ENCODE measurements around the gene IQCH.
A peak's percentile ranks its signal among the peaks of the same experiment; 100 is the strongest.

IQCH gene

DNA sequence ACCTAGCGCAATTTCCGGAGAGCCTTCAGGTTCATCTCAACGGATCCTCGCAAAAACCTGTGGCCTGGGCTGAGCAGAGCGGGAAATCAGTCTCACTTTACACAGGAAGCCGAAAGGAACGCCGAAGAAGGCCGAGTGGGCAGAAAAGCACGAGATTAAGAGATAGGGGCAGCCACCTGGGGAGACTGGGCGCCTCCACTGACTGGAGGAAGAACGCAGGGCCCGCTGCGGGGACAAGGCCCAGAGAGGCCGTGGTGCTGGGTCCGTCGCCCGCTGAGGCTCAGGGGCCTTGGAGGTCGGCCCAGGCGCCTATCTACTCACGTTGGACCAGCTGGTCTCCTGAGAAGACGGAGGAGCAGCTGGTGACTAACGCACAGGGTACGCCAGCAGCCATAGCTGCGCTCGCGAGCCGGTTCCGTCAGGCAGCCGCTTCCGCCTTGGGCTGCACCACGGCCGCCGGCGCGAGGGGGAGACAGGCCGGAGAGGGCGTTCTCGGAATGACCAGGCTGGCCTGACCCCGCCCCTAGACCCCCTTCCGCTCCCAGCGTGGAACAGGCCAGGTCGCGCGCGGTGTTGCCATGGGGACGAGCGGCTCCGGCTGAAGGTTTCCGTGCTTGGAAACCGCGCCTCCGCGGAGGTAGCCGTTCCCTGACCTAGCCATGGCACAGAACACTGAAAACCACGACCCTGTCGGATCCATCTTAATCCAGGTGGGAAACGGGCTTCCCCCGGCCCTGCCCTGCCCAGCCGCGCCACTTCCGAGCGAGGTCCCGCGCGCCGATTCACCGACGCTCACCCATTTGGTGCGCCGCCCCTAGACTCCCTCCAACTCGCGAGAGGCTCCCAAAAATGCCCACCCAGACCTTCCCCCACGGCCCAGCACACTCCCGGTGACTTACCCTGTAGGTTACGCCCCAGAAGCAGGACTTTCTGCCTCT is at the start of gene IQCH, which contains the start of gene AAGAB:
Gene IQCH, plus strand, starts transcription at position 549 of the 938 bp plus-strand sequence. Its CDS starts 111 bp downstream, at position 660.
Gene AAGAB, minus strand, starts transcription at position 424 of the 938 bp plus-strand sequence. Its CDS starts 30 bp downstream, at position 394.
- DNase-seq, result peak; percentile 77 to 99 (median 95)

DNA sequence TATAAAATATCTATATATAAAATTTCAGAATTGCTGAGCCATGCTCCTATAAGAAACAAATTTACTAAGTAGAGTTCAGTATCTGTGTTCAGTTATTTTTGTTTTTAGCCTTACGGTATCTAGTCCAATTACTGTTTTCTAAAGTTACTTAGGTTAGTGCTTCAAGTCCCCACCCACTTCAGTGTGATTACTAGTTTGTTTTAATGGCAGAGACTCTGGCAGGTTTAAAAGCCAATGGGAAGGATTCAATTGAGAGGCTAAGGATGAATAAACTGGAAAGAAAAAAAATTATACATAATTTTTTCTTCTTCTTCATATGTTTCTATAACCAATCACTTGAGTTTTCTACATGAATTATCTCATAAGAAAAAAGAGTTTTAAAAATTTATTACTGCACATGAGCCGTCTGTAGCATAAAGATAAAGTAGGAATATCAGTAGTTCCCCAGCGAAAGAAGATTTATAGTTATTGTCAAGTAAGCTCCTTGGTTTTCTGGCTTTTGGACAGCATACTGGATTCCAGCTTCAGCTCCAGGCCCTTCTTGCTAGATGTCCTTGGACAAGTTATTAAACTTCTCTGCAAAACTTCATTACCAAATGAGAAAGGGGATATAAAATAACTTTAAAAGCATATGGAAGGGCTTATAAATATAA is 46.9 kb upstream of the IQCH start:
- no peak for DNase-seq

DNA sequence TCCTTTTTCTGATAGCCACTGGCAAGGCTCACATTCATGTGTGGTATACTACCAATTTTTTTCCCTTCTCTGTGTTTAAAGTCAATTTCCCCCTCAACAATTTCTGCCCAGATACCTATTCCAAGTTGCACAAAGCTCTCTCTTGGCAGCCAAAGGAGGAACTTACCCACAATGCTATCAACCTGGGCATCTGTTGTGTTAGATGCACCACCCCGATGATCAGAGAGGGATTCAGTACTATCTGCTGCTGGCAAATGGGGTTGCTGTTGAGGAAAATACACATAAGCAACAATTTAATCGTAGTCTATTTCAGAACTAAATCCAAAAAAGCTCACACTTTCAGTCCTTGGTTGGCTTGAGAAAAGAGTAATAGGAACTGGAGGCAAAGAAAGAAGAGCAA is 46.2 kb upstream of the IQCH start:
- DNase-seq, result no peak

DNA sequence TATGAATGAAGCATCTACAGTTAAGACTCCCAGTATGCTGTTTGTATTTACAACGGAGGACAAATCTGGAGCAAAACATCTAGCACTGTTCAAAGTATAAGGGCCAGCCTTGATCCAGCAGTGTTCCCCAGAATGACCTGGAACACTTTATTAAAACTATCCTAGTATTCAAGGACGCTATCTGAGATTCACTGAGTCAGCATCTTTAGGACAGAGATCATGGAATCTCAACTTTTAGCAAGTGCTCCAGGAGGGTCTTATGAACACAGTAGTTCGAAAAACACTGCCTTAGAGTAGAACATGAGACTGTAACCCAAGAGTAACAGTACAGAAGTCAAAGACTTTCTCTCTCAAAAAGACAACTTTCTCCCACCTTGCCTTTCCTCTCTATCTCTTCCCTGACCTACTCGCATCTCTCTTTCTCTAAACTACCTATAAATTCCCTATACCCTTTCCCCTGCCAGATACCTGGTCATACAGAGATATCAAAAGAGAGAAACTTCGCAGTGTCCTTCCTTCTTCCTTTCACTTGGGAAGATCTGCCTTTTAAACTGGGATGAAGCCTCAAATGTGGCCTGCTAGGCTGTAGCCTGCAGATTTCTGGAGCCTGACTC is 43.9 kb upstream of the IQCH start:
- no peak for DNase-seq

GRCh38 chr15:67212684-67213367 is 41.8 kb upstream of the IQCH start:
- no peak for DNase-seq

- no peak for DNase-seq
Measured at GRCh38 chr15:67215102-67215501, 39.5 kb upstream of the IQCH start.

GRCh38 chr15:67216859-67217258 is 37.7 kb upstream of the IQCH start:
- DNase-seq, result no peak

GRCh38 chr15:67218428-67218827 is 36.2 kb upstream of the IQCH start:
- no peak for DNase-seq

- DNase-seq, result no peak
Measured at GRCh38 chr15:67219288-67219687, 35.3 kb upstream of the IQCH start.

- no peak for DNase-seq
Measured at GRCh38 chr15:67224889-67225288, 29.7 kb upstream of the IQCH start.

DNA sequence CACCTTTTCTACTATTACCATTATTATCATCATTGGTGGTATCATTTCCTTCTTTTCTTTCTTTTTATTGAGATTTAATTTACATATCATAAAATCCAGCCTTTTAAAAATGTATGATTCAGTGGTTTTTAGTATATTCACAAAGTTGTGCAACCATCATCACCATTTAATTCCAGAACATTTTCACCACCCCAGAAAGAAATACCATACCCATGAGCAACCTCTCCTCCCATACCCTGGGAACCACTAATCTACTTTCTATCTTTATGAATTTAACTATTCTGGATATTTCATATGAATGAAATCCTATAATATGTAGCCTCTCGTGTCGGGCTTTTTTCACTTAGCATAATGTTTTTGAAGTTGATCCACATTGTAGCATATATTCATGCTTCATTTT is 29.2 kb upstream of the IQCH start:
- DNase-seq, result no peak

GRCh38 chr15:67227431-67227830 is 27.2 kb upstream of the IQCH start:
- no peak for DNase-seq

- no peak for DNase-seq
Measured at GRCh38 chr15:67227846-67228245, 26.7 kb upstream of the IQCH start.

- no peak for DNase-seq
Measured at GRCh38 chr15:67228286-67228685, 26.3 kb upstream of the IQCH start.

DNA sequence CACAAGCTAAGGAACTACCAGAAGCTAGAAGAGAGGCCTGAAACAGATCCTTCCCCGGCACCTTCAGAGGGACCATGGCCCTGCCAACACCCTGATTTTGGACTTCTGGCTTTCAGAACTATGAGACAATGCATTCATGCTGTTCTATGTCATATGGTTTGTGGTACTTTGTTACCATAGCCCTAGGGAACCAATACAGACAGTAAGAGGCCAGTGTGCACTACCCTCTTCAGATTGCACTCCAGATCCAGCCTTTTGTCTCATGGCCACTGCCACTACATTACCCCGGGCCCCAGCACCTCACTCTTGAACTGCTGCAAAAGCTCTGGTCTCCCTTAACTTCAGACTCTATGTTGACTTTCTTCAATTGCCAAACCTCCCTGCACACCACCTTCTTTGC is 24.1 kb upstream of the IQCH start:
- DNase-seq, result no peak

DNA sequence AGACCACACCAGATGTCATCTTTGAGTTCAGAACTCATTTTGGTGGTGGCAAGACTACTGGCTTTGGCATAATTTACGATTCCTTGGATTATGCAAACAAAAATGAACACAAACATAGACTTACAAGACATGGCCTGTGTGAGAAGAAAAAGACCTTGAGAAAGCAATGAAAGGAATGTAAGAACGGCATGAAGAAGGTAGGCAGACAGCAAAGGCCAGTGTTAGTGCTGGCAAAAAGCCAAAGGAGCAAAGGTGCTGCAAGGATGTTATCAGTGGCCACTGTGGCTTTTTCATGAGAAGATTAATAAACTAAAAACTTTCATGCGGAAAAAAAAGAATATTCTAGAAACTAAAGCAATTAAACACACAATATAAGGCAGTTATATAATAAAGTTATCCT is 22.0 kb upstream of the IQCH start:
- no peak for DNase-seq

- DNase-seq, result peak in 6 of 51 donors; percentile 1 to 14 (median 5)
Measured at GRCh38 chr15:67240235-67241131, 14.1 kb upstream of the IQCH start.

DNA sequence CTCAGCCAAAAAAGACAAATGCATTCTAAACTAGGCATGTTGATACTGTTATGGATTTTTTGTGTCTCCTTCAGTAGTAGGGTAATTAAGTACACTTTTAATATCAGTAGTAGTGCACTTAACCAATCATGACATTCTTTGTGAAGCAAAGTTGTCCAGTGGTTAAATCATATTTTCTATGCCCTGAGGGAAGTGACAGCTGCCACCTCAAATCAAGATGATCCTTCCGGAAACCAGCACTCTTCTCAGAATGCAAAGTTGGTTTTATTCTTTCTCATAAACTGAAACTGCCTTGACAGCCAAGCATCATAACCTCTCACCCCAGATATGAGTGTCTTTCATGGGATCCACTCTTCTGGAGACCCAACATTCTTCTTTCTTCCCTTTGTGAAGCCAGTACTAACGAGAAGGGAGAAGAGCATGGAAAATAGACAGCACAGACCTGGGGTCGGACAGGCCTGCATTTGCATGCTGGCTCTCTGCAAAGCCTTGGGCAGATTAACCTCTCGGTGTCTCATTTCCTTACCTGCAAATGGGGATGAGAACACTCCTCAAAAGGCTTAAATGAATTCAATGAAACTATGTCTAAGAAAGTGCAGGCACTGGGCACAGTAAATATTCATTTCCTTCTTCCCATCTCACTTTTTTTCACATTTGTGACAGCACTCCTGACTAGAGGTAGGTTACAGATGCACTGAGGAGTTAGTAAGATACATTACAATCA is 13.3 kb upstream of the IQCH start:
- DNase-seq, result no peak

GRCh38 chr15:67242708-67243111 is 11.9 kb upstream of the IQCH start:
- no peak for DNase-seq

GRCh38 chr15:67244971-67245478 is 9.6 kb upstream of the IQCH start:
- DNase-seq, result no peak

All from hypothalamus (tissue), 51 donors.